ENCODE measurements around the gene USH2A.

Gene USH2A

GRCh38 chr1:216379441-216379840, 43.8 kb downstream of the USH2A start:
- no peaks in the 10 kb centered on the region for H4K20me1 ChIP-seq (ENCODE audit: low read depth, low read length)
- no peaks in the 10 kb centered on the region for H3K36me3 ChIP-seq (ENCODE audit: low read length)
- H3K9me2 ChIP-seq (replicated peaks; ENCODE audit: insufficient read depth, low read length): no peaks in the 10 kb centered on the region
- H3K4me2 ChIP-seq (ENCODE audit: low read depth, low read length, poor library complexity, severe bottlenecking): no peak overlapping the region
- H3K4me3 ChIP-seq (ENCODE audit: insufficient read depth, low read length, poor library complexity, severe bottlenecking): no peak overlapping the region
- no peaks in the 10 kb centered on the region for H3K9me3 ChIP-seq (ENCODE audit: insufficient read depth, low read length)
- H3K79me2 ChIP-seq (ENCODE audit: insufficient read depth, low read length): no peaks in the 10 kb centered on the region
- H3K27me3 ChIP-seq (ENCODE audit: low read length): no peaks in the 10 kb centered on the region
- no peak overlapping the region for H3K9ac ChIP-seq (ENCODE audit: low read length)
- H3F3A ChIP-seq (ENCODE audit: insufficient read depth): no peaks in the 10 kb centered on the region
- H3K27ac ChIP-seq (ENCODE audit: low read depth, low read length): no peak overlapping the region
- H2AFZ ChIP-seq (ENCODE audit: low read depth, low read length, severe bottlenecking): no peak overlapping the region
- TF ChIP-seq EZH2phosphoT487 (conservative IDR thresholded peaks at IDR 0.05; ENCODE audit: low read length) (no peak), CTCF (IDR thresholded peaks at IDR 0.05; ENCODE audit: insufficient read depth, low read length, poor library complexity, severe bottlenecking) (no peak)

DNA sequence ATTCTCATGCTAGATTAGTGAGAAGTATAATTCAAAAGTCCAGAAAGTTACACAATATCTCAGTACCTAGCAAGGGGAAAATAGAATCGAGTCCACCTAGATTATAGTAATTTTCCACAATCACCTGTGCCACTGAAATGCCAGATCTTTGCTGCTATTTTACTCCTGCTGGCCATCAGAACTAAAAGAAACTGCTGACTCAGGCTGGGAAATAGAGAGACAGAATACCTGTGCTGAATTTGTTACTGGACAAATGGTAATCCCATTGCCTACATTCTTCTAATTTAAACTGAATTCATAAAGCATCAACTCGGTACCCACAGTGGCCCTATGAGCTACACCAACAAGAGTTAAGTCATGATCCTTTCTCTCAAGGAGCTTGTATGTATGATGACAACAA, 55.0 kb downstream of the USH2A start:
- Histone ChIP-seq H3K4me2 (ENCODE audit: low read depth, low read length, poor library complexity, severe bottlenecking) (no peak overlapping the region), H3K27me3 (ENCODE audit: low read length) (no peaks in the 10 kb centered on the region), H3F3A (ENCODE audit: insufficient read depth) (no peaks in the 10 kb centered on the region), H3K36me3 (ENCODE audit: low read length) (no peaks in the 10 kb centered on the region), H2AFZ (ENCODE audit: low read depth, low read length, severe bottlenecking) (no peak overlapping the region), H3K79me2 (ENCODE audit: insufficient read depth, low read length) (no peaks in the 10 kb centered on the region), H3K27ac (ENCODE audit: low read depth, low read length) (no peak overlapping the region), H3K9ac (ENCODE audit: low read length) (no peak overlapping the region), H3K9me2 (replicated peaks; ENCODE audit: insufficient read depth, low read length) (no peaks in the 10 kb centered on the region), H3K4me3 (ENCODE audit: insufficient read depth, low read length, poor library complexity, severe bottlenecking) (no peak overlapping the region), H3K9me3 (ENCODE audit: insufficient read depth, low read length) (no peaks in the 10 kb centered on the region), H4K20me1 (ENCODE audit: low read depth, low read length) (no peaks in the 10 kb centered on the region)
- TF ChIP-seq EZH2phosphoT487 (conservative IDR thresholded peaks at IDR 0.05; ENCODE audit: low read length): no peak
- TF ChIP-seq CTCF (IDR thresholded peaks at IDR 0.05; ENCODE audit: insufficient read depth, low read length, poor library complexity, severe bottlenecking): no peak

GRCh38 chr1:216366979-216367378, 56.3 kb downstream of the USH2A start:
- H3K27ac ChIP-seq (ENCODE audit: low read depth, low read length): no peak overlapping the region
- H3F3A ChIP-seq (ENCODE audit: insufficient read depth): no peaks in the 10 kb centered on the region
- no peaks in the 10 kb centered on the region for H3K36me3 ChIP-seq (ENCODE audit: low read length)
- H3K79me2 ChIP-seq (ENCODE audit: insufficient read depth, low read length): no peaks in the 10 kb centered on the region
- H2AFZ ChIP-seq (ENCODE audit: low read depth, low read length, severe bottlenecking): no peak overlapping the region
- no peak overlapping the region for H3K4me3 ChIP-seq (ENCODE audit: insufficient read depth, low read length, poor library complexity, severe bottlenecking)
- TF ChIP-seq CTCF (IDR thresholded peaks at IDR 0.05; ENCODE audit: insufficient read depth, low read length, poor library complexity, severe bottlenecking): no peak
- no peak for TF ChIP-seq EZH2phosphoT487 (conservative IDR thresholded peaks at IDR 0.05; ENCODE audit: low read length)
- H3K27me3 ChIP-seq (ENCODE audit: low read length): no peaks in the 10 kb centered on the region
- no peak overlapping the region for H3K9ac ChIP-seq (ENCODE audit: low read length)
- no peaks in the 10 kb centered on the region for H4K20me1 ChIP-seq (ENCODE audit: low read depth, low read length)
- no peaks in the 10 kb centered on the region for H3K9me3 ChIP-seq (ENCODE audit: insufficient read depth, low read length)
- no peaks in the 10 kb centered on the region for H3K9me2 ChIP-seq (replicated peaks; ENCODE audit: insufficient read depth, low read length)
- H3K4me2 ChIP-seq (ENCODE audit: low read depth, low read length, poor library complexity, severe bottlenecking): no peak overlapping the region

DNA sequence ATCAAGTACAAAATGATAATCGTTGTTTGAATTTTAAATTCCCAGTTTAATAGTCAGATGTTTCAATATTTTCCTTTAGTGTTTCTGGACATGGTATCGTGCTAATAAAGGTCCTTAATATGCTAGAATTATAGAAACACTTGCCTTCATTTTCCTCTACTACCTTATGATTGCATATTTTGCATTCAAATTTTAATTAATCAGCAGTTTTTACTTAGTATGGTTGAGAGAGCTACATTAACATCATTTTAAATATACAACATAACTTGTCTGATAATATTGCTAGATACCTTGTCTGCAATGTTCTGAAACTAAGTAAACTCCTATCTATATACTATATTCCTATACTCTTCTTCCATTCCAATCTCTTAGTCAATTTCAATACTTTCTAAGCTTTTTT, 66.3 kb downstream of the USH2A start:
- no peak overlapping the region for H3K4me3 ChIP-seq (ENCODE audit: insufficient read depth, low read length, poor library complexity, severe bottlenecking)
- no peak overlapping the region for H3K4me2 ChIP-seq (ENCODE audit: low read depth, low read length, poor library complexity, severe bottlenecking)
- no peak overlapping the region for H3K9ac ChIP-seq (ENCODE audit: low read length)
- no peaks in the 10 kb centered on the region for H4K20me1 ChIP-seq (ENCODE audit: low read depth, low read length)
- no peak overlapping the region for H3K27ac ChIP-seq (ENCODE audit: low read depth, low read length)
- H3K27me3 ChIP-seq (ENCODE audit: low read length): no peaks in the 10 kb centered on the region
- H2AFZ ChIP-seq (ENCODE audit: low read depth, low read length, severe bottlenecking): no peak overlapping the region
- H3K36me3 ChIP-seq (ENCODE audit: low read length): no peaks in the 10 kb centered on the region
- no peaks in the 10 kb centered on the region for H3F3A ChIP-seq (ENCODE audit: insufficient read depth)
- H3K79me2 ChIP-seq (ENCODE audit: insufficient read depth, low read length): no peaks in the 10 kb centered on the region
- TF ChIP-seq CTCF (IDR thresholded peaks at IDR 0.05; ENCODE audit: insufficient read depth, low read length, poor library complexity, severe bottlenecking): no peak
- no peak for TF ChIP-seq EZH2phosphoT487 (conservative IDR thresholded peaks at IDR 0.05; ENCODE audit: low read length)
- H3K9me2 ChIP-seq (replicated peaks; ENCODE audit: insufficient read depth, low read length): no peaks in the 10 kb centered on the region
- no peaks in the 10 kb centered on the region for H3K9me3 ChIP-seq (ENCODE audit: insufficient read depth, low read length)

Data from SU-DHL-6 (cell line).